ENCODE measurements around the gene MKX. TPM values are rescaled to one million over a fixed set of nuclear protein-coding genes. Genes with fewer than 3 reads are reported as not detected.

MKX gene
- 23.7 and 40.8 TPM in 2 replicates for total RNA-seq

GRCh38 chr10:27745732-27746396 is at the start of gene MKX:
TSS of gene MKX (minus strand) at chr10:27745819. CDS start at chr10:27743415, 2,404 bp downstream.

Small RNA genes within 50 kb of the gene (small RNA-seq; reads per million reads assigned to genes)
- gene RN7SKP132 = not detected

Other genes starting within 250 kb of the MKX start
- 52.8 and 58.1 TPM in 2 replicates for gene RAB18, start 241.5 kb downstream of the MKX start, total RNA-seq

Measured in hair follicle dermal papilla cell (primary cell).